ENCODE data around the gene TMIGD2.

Gene TMIGD2

DNA sequence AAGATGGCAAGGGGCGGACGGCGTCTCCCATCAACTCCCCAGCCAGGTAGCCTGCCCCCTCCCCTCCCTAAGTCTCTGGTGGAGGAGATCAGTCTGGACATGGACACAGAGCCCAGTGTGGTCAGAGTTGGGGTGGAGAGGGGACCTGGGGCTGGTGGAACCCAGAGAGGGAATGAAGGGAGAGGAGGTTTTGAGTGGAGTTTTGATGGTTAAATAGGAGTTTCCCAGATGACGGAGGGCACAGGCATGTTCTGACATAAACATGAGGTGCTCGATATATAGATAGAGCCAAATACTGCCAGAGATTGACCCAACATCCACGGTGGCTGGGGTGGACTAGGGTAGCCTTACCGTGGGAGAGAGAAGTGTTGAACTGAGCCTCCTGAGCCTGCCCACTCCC lies 16.3 kb upstream of the TMIGD2 start:
- Histone ChIP-seq H3K4me3 (ENCODE audit: low read depth in 1 of 2, low read length in 1 of 2) (no peak overlapping the region), H3K9me3 (peaks cover 8% of the 10 kb centered on the region), H3K4me1 (ENCODE audit: control insufficient read depth in 1 of 2, insufficient read depth in 1 of 2, low read depth in 1 of 2, low read length in 1 of 2) (peaks cover 0 to 7% of the 10 kb centered on the region in 2 experiments), H3K27me3 (no peaks in the 10 kb centered on the region), H3K36me3 (no peaks in the 10 kb centered on the region), H3K27ac (no peak overlapping the region)
- TF ChIP-seq, protein P1, sequence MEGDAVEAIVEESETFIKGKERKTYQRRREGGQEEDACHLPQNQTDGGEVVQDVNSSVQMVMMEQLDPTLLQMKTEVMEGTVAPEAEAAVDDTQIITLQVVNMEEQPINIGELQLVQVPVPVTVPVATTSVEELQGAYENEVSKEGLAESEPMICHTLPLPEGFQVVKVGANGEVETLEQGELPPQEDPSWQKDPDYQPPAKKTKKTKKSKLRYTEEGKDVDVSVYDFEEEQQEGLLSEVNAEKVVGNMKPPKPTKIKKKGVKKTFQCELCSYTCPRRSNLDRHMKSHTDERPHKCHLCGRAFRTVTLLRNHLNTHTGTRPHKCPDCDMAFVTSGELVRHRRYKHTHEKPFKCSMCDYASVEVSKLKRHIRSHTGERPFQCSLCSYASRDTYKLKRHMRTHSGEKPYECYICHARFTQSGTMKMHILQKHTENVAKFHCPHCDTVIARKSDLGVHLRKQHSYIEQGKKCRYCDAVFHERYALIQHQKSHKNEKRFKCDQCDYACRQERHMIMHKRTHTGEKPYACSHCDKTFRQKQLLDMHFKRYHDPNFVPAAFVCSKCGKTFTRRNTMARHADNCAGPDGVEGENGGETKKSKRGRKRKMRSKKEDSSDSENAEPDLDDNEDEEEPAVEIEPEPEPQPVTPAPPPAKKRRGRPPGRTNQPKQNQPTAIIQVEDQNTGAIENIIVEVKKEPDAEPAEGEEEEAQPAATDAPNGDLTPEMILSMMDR (IDR thresholded peaks at IDR 0.05), result no peak

DNA sequence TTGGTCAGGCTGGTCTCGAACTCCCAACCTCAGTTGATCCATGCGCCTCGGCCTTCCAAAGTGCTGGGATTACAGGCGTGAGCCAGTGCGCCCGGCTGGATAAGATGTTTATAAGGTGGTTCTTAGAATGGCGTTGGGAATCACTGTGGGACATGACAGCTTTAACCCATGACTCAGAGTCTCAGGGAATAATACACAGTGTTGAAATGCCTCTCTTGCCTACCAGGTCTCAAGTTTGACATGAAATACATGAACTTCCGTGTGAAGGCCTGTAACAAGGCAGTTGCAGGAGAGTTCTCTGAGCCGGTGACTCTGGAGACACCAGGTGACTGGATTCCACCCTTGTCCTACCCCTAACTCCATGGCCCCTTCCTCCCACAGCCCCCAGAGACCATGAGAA lies 14.8 kb upstream of the TMIGD2 start:
- H3K9me3 ChIP-seq, result peaks cover 3% of the 10 kb centered on the region
- H3K36me3 ChIP-seq, result no peaks in the 10 kb centered on the region
- H3K27ac ChIP-seq, result no peak overlapping the region
- H3K4me1 ChIP-seq (ENCODE audit: control insufficient read depth in 1 of 2, insufficient read depth in 1 of 2, low read depth in 1 of 2, low read length in 1 of 2), result peaks cover 0 to 7% of the 10 kb centered on the region in 2 experiments
- H3K4me3 ChIP-seq (ENCODE audit: low read depth in 1 of 2, low read length in 1 of 2), result no peak overlapping the region
- TF ChIP-seq, protein P1 (IDR thresholded peaks at IDR 0.05), result no peak
- no peaks in the 10 kb centered on the region for H3K27me3 ChIP-seq

DNA sequence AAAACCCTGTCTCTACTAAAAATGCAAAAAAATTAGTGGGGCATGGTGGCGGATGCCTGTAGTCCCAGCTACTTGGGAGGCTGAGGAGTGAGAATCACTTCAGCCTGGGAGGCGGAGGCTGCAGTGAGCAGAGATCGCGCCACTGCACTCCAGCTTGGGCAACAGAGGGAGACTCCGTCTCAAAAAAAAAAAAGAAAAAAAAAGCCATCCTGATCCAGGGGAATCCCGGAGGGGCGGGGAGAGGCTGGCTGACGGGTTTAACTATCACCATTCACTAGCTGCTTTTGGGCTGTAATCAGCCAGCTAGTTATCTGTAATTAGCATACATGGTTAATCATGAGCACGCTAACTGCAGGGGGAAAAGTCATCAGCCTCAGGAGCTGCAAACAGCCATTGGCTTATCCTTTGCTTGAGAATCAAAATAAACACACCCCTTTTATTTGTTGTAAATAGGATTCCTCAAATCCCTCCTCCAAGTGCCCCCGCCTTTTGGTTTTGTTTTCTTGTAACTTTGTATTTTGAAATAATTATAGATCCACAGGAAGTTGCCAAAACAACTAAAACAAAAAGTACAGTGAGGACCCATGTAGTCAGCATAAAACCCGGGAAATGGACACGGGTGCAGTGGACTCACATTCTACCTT lies 11.8 kb upstream of the TMIGD2 start:
- no peak overlapping the region for H3K4me3 ChIP-seq (ENCODE audit: low read depth in 1 of 2, low read length in 1 of 2)
- peaks cover 0 to 7% of the 10 kb centered on the region in 2 experiments for H3K4me1 ChIP-seq (ENCODE audit: control insufficient read depth in 1 of 2, insufficient read depth in 1 of 2, low read depth in 1 of 2, low read length in 1 of 2)
- H3K27me3 ChIP-seq, result no peaks in the 10 kb centered on the region
- H3K36me3 ChIP-seq, result no peaks in the 10 kb centered on the region
- no peak overlapping the region for H3K27ac ChIP-seq
- TF ChIP-seq, protein P1 (IDR thresholded peaks at IDR 0.05), result no peak
- H3K9me3 ChIP-seq, result no peaks in the 10 kb centered on the region

DNA sequence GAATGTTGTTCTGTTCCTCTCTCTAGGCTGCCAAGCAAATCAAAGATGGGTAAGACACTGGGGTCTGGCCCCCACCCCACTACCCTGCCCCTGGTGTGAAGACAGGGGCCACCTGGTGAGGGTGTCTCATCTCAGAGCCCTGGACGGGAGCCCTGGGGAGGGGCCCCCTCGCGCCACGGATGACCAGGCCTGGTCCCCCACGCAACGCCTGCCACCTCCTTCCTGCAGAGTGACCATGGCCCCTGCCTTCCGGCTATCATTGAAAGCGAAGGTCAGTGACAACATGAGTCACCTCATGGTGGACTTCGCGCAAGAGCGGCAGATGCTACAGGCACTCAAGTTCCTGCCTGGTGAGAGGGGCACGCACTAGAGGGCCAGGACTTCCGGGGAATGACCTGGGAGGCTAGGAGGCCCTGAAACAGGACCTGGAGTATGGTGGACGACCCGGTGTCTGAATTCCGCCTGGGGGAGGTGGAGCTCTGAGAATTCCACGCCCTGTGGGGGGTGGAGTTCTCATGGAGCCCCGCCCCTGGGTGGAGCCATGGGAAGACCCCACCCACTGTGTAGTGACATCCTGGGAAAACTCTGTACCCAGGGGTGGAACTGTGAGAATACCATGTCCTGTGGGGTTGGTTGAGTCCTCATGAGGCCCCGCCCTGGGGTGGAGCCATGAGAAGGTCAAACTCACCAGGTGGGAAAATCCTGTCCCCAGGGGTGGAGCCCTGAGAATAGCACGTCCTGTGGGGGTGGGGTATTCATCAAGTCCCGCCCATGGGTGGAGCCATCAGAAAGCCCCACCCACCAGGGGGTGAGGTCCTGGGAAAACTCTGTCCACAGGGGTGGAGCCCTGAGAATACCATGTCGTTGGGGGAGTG lies 8.3 kb upstream of the TMIGD2 start:
- H3K27ac ChIP-seq, result no peak overlapping the region
- H3K4me3 ChIP-seq (ENCODE audit: low read depth in 1 of 2, low read length in 1 of 2), result no peak overlapping the region
- no peaks in the 10 kb centered on the region for H3K9me3 ChIP-seq
- no peaks in the 10 kb centered on the region for H3K36me3 ChIP-seq
- TF ChIP-seq, protein P1 (IDR thresholded peaks at IDR 0.05), result no peak
- peaks cover 0 to 7% of the 10 kb centered on the region in 2 experiments for H3K4me1 ChIP-seq (ENCODE audit: control insufficient read depth in 1 of 2, insufficient read depth in 1 of 2, low read depth in 1 of 2, low read length in 1 of 2)
- H3K27me3 ChIP-seq, result peaks cover 3% of the 10 kb centered on the region

DNA sequence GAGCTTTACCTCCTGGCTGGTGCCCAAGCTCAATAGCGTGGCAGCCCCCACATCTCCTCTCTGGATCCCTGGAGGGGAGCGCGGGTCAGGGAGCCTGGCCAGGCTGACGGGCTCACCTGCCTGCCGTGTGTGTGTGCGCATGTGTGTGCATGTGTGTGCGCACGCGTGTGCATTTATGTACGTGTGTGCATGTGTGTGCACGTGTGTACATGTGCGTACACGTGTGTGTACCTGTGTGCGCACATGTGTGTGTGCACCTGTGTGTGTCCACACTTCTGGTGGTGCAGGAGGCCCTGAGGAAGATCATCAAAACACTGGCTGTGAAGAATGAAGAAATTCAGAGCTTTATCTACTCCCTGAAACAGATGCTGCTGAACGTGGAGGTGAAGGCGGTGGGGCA lies 3.5 kb upstream of the TMIGD2 start:
- H3K4me3 ChIP-seq (ENCODE audit: low read depth in 1 of 2, low read length in 1 of 2), result no peak overlapping the region
- peaks cover 33% of the 10 kb centered on the region for H3K27me3 ChIP-seq
- TF ChIP-seq, protein P1 (IDR thresholded peaks at IDR 0.05), result no peak
- no peak overlapping the region for H3K27ac ChIP-seq
- H3K36me3 ChIP-seq, result no peaks in the 10 kb centered on the region
- H3K4me1 ChIP-seq (ENCODE audit: control insufficient read depth in 1 of 2, insufficient read depth in 1 of 2, low read depth in 1 of 2, low read length in 1 of 2), result no peaks in the 10 kb centered on the region
- H3K9me3 ChIP-seq, result no peaks in the 10 kb centered on the region
